Thyroid gland (tissue), 4 donors: ENCODE results near the gene USP3. TPM values are rescaled to one million over a fixed set of nuclear protein-coding genes. Genes with fewer than 3 reads are reported as not detected.

Experiments
- DNase-seq, 2 donors: peaks; one replicate each; pipeline ENCODE4 v3.0.0-alpha.2; 2019
- H3K27ac ChIP-seq, 3 donors: fragments of 200-600 bp; sonication (generic); 1 replicate in 2 of 3; 2 replicates in 1 of 3; pipeline ENCODE4 v1.5.1; 2016 to 2019; ENCODE audit warnings: mild to moderate bottlenecking in 1 of 3, moderate library complexity in 1 of 3
- H3K27me3 ChIP-seq: fragments of 200-600 bp; sonication (generic); one replicate; pipeline ENCODE4 v1.5.1; 2019
- H3K36me3 ChIP-seq, 2 donors: fragments of 200-600 bp; sonication (generic); one replicate each; pipeline ENCODE4 v1.5.1; 2016 to 2019
- H3K4me1 ChIP-seq, 2 donors: fragments of 200-600 bp; sonication (generic); one replicate each; pipeline ENCODE4 v1.5.1; 2017 to 2019
- H3K4me3 ChIP-seq, 3 donors: fragments of 200-600 bp; sonication (generic); replicated peaks in 1 of 3; 1 replicate in 2 of 3; 2 replicates in 1 of 3; pipeline ENCODE4 v1.5.1; 2016; ENCODE audit warnings: mild to moderate bottlenecking in 1 of 3
- H3K9me3 ChIP-seq: fragments of 200-600 bp; sonication (generic); one replicate; pipeline ENCODE4 v1.5.1; 2017
- CTCF ChIP-seq, 6 experiments: fragments of 200-600 bp in 3 of 6; fragments of 450-650 bp in 3 of 6; sonication (generic) in 3 of 6; IDR thresholded peaks; one replicate each; pipeline ENCODE4 v1.5.1; 2016 to 2019; ENCODE audit warnings: antibody characterized with exemption in 6 of 6, mild to moderate bottlenecking in 2 of 6, inconsistent platforms in 1 of 6, moderate library complexity in 1 of 6
- POLR2A ChIP-seq, 2 donors: fragments of 450-650 bp; IDR thresholded peaks; one replicate each; pipeline ENCODE4 v1.6.1; 2017; ENCODE audit warnings: antibody characterized with exemption in 2 of 2, mild to moderate bottlenecking in 2 of 2, moderate library complexity in 1 of 2
- WGBS, 2 donors: methylation state at CpG; one replicate each; pipeline ENCODE4 v1.1.5; 2017; 5-methylcytosine and 5-hydroxymethylcytosine counted together
- intact Hi-C: fragments of 100-400 bp; cut with DNase I; formaldehyde crosslinking; loops from one replicate; pipeline ENCODE4 v1.15.1; 2023
- total RNA-seq, 4 donors: library from RNA; depleted of rRNA; stranded (reverse); fragments of >200 nt; gene quantifications; one replicate each; pipeline ENCODE4 v1.2.3, GENCODE V29; 2016

USP3 gene
- total RNA-seq, 4 donors from 2014 or later, result 42.9 to 82.2 (median 53.7) TPM

DNA sequence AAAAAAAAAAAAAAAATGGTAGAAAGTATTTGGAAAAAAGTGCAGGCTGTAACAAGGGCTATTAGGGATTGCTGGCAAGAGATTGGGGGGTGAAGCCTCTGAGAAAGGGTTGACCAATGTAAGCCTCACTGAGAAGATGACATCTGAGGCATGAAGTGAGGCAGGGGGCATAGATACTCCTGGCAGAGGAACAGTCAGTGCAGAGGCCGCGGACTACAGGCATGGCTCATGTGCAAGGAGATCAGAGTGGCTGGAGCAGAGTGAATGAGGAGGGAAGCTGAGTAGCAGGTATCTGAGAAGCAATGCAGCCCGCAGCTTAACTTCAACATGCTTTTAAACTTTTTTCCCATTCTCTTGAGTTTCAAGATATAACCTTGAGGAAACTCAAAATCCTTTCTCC is 98.2 kb downstream of the USP3 start:
- H3K27me3 ChIP-seq, result no peaks in the 10 kb centered on the region
- peaks cover 1 to 4% of the 10 kb centered on the region in 2 donors for H3K36me3 ChIP-seq
- no peak for DNase-seq
- H3K27ac ChIP-seq, result no peak overlapping the region
- WGBS, 2 donors, result 82 to 94% methylated on average over 3 of the region's 3 CpGs
- TF ChIP-seq CTCF (IDR thresholded peaks at IDR 0.05), result no peak
- TF ChIP-seq POLR2A (IDR thresholded peaks at IDR 0.05), result no peak
- H3K4me3 ChIP-seq, result no peak overlapping the region
- intact Hi-C loops, result loop anchor here (5.0 to 10.0 kb wide), 2 partner anchors 115 to 462 kb away; no protein-coding TSS in a partner anchor
- H3K9me3 ChIP-seq, result no peaks in the 10 kb centered on the region
- peaks cover 22 to 32% of the 10 kb centered on the region in 2 donors for H3K4me1 ChIP-seq

DNA sequence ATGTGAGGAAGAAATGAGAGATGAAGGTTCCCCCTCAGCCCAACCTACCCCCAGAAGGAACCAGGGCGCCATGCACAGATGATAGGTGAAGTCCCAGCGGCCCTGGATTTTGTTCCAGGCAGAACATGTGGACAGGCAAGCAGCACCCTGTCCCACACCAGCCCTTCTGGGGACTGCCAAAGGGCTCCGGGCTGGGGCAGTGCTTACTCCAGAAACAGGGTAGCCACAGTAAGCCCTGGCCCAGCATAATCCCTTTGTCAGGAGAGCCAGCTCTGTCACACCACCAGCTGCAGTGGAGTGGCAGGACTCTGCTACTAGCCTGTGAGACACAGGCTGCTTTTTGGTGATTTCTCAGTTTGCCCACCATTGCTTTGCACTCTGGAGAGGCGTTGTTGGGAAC is 99.1 kb downstream of the USP3 start:
- 94 to 100% methylated on average over 4 of the region's 4 CpGs for WGBS, 2 donors
- Histone ChIP-seq H3K27me3 (no peaks in the 10 kb centered on the region), H3K27ac (no peak overlapping the region), H3K36me3 (peaks cover 4 to 9% of the 10 kb centered on the region in 2 donors), H3K4me1 (peaks cover 18 to 23% of the 10 kb centered on the region in 2 donors), H3K4me3 (no peak overlapping the region), H3K9me3 (no peaks in the 10 kb centered on the region)
- intact Hi-C loops, result loop anchor here (5.0 to 10.0 kb wide), 2 partner anchors 116 to 461 kb away; no protein-coding TSS in a partner anchor
- DNase-seq, result no peak
- no peak for TF ChIP-seq POLR2A (IDR thresholded peaks at IDR 0.05)
- TF ChIP-seq CTCF (IDR thresholded peaks at IDR 0.05), result no peak

DNA sequence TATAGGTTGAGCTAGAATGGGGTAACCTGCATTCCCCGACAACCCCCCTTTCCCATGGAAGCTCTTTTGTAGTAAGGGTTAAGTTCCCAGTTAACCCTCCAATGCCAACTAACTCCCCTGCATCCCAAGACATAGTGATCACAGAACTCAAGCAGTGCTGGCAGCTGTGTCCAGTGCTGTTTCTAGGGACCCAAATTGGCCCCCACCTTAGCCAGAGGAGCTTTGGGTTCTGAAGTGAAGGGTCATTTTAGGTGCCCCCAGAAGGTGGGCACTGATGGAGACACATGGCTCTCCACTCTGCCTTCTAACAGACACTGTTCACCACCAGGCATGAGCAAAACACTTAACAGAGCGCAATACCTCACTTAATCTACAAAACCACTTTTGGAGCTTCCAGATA is 99.9 kb downstream of the USP3 start:
- no peak overlapping the region for H3K4me3 ChIP-seq
- no peaks in the 10 kb centered on the region for H3K27me3 ChIP-seq
- peaks cover 11 to 17% of the 10 kb centered on the region in 2 donors for H3K4me1 ChIP-seq
- no peaks in the 10 kb centered on the region for H3K9me3 ChIP-seq
- H3K36me3 ChIP-seq, result peaks cover 4 to 15% of the 10 kb centered on the region in 2 donors
- DNase-seq, result no peak
- TF ChIP-seq CTCF (IDR thresholded peaks at IDR 0.05) (no peak), POLR2A (IDR thresholded peaks at IDR 0.05) (no peak)
- 100% methylated on average over 2 of the region's 2 CpGs for WGBS, 2 donors
- intact Hi-C loops, result loop anchor here (5.0 to 10.0 kb wide), 2 partner anchors 117 to 461 kb away; no protein-coding TSS in a partner anchor
- H3K27ac ChIP-seq, result no peak overlapping the region

DNA sequence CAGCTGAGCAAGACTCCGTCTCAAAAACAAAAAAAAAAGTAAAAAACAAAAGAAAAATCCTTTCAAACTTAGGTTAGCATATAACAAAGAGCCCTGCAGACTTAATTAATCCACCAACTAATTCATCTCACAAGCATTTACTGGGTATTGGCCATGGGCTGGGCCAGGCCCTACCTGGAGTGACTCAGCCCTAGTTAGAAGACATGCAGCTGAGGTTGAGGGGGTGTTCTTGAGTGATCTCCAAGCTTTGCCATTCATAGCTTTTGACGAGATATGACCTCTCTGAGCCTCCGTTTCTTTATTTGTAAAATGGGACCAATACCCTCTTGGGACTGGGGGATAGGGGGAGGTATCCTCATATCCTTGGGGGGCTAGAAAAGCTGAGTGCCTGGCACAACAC is 100.6 kb downstream of the USP3 start:
- Histone ChIP-seq H3K36me3 (peaks cover 4 to 19% of the 10 kb centered on the region in 2 donors), H3K4me3 (no peak overlapping the region), H3K27ac (no peak overlapping the region), H3K9me3 (no peaks in the 10 kb centered on the region), H3K4me1 (peaks cover 3 to 17% of the 10 kb centered on the region in 2 donors), H3K27me3 (no peaks in the 10 kb centered on the region)
- no peak for TF ChIP-seq CTCF (IDR thresholded peaks at IDR 0.05)
- no peak for TF ChIP-seq POLR2A (IDR thresholded peaks at IDR 0.05)
- intact Hi-C loops, result loop anchor here (5.0 to 10.0 kb wide), 2 partner anchors 287 to 460 kb away; no protein-coding TSS in a partner anchor
- WGBS, 2 donors, result 93 to 97% methylated on average over 3 of the region's 3 CpGs
- DNase-seq, result no peak

DNA sequence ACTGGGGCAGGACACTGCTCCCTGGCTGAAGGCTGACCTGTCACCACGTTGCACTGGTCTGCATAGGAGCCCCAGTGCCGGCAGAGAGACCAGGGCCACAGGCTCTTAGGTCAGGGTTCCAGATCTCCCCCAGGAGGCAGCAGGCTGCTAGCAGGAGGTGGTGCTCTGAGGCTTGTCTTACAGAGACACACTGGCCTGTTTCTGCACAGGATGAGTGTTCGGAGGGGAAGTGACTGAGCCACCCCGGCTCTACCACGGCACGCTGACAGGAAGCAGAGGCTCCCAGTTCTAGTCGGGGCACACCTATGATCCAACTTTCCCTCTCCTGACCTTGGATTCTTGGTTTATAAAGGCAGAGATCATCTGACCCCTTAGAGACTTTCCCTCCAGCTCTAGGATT is 101.4 kb downstream of the USP3 start:
- H3K27me3 ChIP-seq, result no peaks in the 10 kb centered on the region
- no peak for TF ChIP-seq CTCF (IDR thresholded peaks at IDR 0.05)
- TF ChIP-seq POLR2A (IDR thresholded peaks at IDR 0.05), result no peak
- no peak for DNase-seq
- intact Hi-C loops, result loop anchor here (5.0 to 10.0 kb wide), 2 partner anchors 286 to 459 kb away; no protein-coding TSS in a partner anchor
- H3K36me3 ChIP-seq, result peaks cover 4 to 19% of the 10 kb centered on the region in 2 donors
- WGBS, 2 donors, result 79% methylated on average over 7 of the region's 7 CpGs
- H3K4me3 ChIP-seq, result no peak overlapping the region
- H3K27ac ChIP-seq, result no peak overlapping the region
- peaks cover 6 to 22% of the 10 kb centered on the region in 2 donors for H3K4me1 ChIP-seq
- no peaks in the 10 kb centered on the region for H3K9me3 ChIP-seq
